HG03175 (cell line): ENCODE results near the gene YWHAH.

Source experiments
- ATAC-seq: cut with Tn5 transposase; IDR thresholded peaks from one replicate; pipeline ENCODE4 v1.9.1; 2021; ENCODE audit warnings: mild to moderate bottlenecking, moderate library complexity; ENCODE audit not compliant: unreplicated experiment

Gene YWHAH

DNA sequence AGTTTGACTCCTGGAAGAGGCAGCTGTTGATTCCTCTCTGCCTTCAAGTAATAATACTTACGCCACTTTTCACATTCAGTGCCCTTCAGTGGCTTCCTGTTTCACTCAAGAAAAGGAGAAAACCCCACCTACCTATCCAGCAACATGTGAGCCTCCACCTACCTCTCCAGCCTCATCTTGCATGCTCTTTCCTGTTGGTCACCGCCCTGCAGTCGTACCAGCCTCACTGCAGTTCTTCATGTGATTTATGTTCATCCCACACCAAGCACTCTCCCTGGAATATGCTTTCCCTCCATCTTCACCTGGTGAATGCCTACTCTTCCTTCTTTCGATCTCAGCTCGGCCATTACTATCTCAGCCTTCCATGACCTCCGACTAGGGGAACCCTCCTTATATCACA is 21.8 kb upstream of the YWHAH start:
- no peak for ATAC-seq

- ATAC-seq = no peak
Observed at GRCh38 chr22:31923136-31923535, 21.2 kb upstream of the YWHAH start.

GRCh38 chr22:31923747-31924146 is 20.6 kb upstream of the YWHAH start:
- ATAC-seq = no peak

- ATAC-seq = no peak
Observed at GRCh38 chr22:31925056-31925455, 19.3 kb upstream of the YWHAH start.

GRCh38 chr22:31926024-31926423 is 18.3 kb upstream of the YWHAH start:
- no peak for ATAC-seq

DNA sequence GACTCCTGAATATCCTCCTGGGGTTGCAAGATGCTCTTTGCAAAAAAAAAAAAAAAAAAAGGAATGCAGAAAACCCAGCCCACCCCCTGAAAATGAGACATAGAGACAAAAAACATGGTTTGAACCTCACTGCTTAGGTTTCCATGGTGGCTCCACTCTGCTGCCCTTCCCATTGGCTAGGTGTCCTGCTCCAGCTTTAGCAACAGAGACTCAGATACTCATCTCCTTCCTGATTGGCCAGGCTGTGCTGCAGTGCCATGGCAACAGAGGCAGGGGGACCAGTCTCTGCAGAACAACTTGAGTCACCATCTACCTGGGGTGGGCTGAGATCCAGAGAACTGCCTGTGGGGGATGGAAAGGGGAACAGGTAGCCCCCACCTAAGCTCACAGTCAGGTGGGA is 17.4 kb upstream of the YWHAH start:
- no peak for ATAC-seq

- ATAC-seq = no peak
Observed at GRCh38 chr22:31927562-31927961, 16.8 kb upstream of the YWHAH start.

DNA sequence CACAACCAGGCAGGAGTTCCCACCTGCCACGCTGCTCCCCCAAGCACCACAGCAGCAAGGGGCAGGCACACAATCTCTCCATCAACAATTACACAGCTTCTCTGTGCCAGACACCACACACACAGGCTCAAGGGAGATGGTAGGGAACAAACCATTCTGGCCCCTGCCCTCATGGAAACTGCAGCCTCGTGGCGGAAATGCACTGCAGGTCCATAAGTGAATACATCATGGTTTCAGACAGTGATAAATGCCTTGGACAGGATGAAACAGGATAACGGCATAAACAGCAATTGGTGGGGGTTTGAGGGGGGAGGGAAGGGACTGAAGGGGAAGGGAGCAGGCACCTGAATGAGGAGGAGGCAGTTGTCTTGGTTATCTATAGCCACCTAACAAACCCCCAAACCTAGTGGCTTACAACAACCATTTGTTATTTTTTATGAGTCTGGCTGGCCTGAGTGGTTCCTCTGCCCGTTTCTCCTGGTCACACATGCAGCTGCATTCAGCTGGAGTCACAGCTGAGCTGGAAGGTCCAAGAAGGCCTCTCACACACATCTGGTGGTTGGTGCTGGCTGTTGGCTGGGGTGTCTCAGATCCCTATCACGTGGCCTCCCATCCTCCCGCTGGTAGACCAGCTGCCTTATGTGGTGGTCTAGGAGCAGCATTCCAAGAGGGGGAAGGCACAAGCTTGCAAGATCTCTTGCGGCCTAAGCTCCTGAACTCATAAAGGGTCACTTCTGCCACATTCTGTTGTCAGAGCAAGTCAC is 15.0 kb upstream of the YWHAH start:
- no peak for ATAC-seq

DNA sequence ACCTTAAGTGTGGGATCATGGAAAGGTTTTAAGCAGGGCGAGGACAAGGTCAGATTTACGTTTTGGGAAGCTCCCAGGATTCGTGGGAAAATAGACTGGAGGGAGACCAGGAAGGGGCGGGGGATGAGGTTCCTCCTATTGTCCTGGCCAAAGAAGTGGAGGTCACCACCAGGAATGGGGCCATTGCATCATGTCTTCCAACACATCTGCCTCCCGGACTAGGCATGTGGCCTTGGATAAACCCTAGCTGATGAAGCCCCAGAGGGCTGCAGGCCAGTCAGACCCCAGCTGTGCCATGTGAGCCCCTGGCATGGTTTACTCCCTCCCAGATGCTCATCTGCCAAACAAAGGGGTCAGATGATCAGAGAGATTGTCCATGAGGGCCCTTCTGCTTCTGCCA is 11.5 kb upstream of the YWHAH start:
- ATAC-seq = no peak

- ATAC-seq = no peak
Observed at GRCh38 chr22:31933406-31933805, 10.9 kb upstream of the YWHAH start.

GRCh38 chr22:31933816-31934482 is 10.4 kb upstream of the YWHAH start:
- no peak for ATAC-seq

DNA sequence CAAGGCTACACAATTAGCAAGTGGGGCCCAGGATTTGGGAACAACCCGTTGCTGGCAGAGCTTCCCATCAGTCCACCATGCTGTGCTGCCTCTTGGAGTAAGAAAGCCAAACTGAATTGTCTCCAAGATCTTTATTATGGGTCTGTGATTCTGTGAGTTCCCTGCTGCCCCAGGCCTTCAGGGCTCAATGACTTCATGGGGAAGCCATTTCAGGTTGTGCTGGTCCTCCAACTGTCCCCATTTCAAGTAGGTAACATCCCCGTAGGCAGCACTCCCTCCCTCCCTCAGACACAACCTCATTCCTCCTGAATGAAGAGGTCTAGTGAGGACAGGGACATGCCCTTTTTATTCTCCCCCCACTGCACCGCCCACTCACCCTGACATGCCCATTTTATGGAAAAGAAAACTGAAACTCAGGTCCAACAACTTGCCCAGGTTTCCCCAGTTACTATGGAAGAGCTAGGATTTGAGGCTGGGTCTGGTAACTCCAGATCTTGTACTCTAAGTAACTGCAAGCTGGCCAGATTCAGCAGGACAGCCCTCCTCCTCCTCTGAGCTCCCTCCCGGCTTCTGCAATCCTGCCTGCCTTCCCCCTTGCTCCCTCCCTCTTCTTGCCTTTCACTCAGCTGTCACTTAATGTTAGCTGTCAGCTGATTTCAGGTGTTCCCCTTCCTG is 8.2 kb upstream of the YWHAH start:
- ATAC-seq = no peak

DNA sequence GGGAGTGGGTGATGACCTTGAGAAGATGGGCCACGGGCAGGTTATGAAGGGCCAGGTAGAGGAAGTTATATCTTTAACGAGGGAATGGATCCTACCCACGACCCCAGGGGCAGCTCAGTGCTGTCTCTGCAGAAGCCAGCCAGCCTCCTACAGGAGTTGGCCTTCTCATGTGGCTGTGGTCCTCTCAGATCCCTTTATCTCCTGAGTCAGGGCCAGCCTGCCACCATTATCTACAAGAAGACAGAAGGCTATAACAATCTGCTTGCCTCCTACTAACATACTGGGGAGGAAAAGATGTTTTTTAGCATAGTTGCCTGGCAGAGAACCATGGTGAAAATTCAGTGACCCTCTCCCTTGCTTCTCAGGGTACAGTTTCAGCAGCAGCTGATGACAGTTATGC is 7.0 kb upstream of the YWHAH start:
- no peak for ATAC-seq

- no peak for ATAC-seq
Observed at GRCh38 chr22:31938296-31938695, 6.0 kb upstream of the YWHAH start.

DNA sequence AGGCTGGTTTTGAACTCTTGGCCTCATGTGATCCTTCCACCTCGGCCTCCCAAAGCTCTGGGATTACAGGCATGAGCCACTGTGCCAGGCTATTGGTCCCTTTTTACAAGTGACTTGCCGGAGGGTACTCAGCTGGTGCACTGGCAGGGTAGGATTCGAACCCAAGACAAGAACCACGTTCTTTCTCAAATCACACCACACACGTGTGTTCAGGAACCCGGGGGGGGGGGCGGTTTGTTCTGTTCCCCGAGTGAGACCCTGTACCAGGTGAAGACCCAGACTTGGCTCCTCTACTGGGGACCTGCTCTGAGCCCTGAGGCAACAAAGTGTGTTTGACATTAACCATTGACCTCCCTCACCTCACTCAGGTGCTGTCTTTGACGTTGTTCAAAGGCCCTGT is 3.8 kb upstream of the YWHAH start:
- no peak for ATAC-seq

GRCh38 chr22:31942091-31942490 is 2.2 kb upstream of the YWHAH start:
- no peak for ATAC-seq

GRCh38 chr22:31943206-31943977 is 943 bp upstream of the YWHAH start:
- ATAC-seq = no peak

- ATAC-seq = peak; percentile 18
Observed at GRCh38 chr22:31944700-31945442, 536 bp downstream of the YWHAH start.

DNA sequence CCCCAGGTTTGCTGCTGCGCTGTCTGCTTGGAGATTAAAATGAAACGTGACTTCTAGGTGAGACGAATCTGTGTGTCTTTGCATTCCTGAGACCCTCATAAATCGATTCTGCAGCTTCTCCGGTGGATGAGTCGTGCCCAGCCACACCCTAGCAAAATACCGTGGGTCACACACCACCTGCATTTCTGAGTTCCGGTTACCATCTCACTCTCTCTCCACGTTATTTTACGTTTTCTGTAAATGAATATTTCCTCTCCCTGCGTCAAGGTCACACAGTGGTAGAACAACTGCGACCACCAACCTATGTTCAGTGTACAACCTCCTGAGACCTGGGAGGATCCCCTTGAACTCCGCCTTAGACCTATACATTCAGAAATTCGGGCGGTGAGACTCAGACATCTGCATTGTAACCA is 1.1 kb downstream of the YWHAH start:
- ATAC-seq = no peak

GRCh38 chr22:31945971-31946680 is 1.8 kb downstream of the YWHAH start:
- ATAC-seq = no peak
